Caco-2 (cell line): ENCODE results near the gene TENM4. TPM values are rescaled to one million over a fixed set of nuclear protein-coding genes. Genes with fewer than 3 reads are reported as not detected.

Experiments
- BruUV-seq: library from RNA; stranded (reverse); fragments of 400-500 nt; replicated peaks from 2 replicates; lab custom pipeline; 2021; lab: Mats Ljungman, UMichigan
- CTCF ChIA-PET: fragments of 300-600 bp; sonication (Branson Sonifier 250); formaldehyde crosslinking; loops from one replicate; lab custom pipeline; 2022; ENCODE audit warnings: antibody characterized with exemption; lab: Charles Lee
- POLR2A ChIA-PET: fragments of 300-600 bp; sonication (Branson Sonifier 250); formaldehyde crosslinking; loops from one replicate; lab custom pipeline; 2022; ENCODE audit warnings: antibody characterized with exemption; lab: Charles Lee
- DNase-seq, 2 experiments: peaks; one replicate each; pipeline versions ENCODE4 v3.0.0 to v3.0.0-alpha.2; 2020 to 2022
- H3K27me3 ChIP-seq: replicated peaks from 2 replicates; pipeline ENCODE4 v1.6.0; 2011; ENCODE audit warnings: low read length; ENCODE audit not compliant: control insufficient read depth, insufficient read depth
- H3K36me3 ChIP-seq: 2 replicates; pipeline ENCODE4 v1.5.1; 2011; ENCODE audit warnings: low read length; ENCODE audit not compliant: control insufficient read depth, insufficient read depth
- H3K4me1 ChIP-seq: fragments of 250-450 bp; sonication (Bioruptor Pico); 2 replicates; pipeline ENCODE4 v1.5.1; 2020; ENCODE audit warnings: mild to moderate bottlenecking
- H3K4me3 ChIP-seq: 2 replicates; pipeline ENCODE4 v1.5.1; 2011; ENCODE audit warnings: low read depth, mild to moderate bottlenecking, control low read depth, low read length
- H3K9me3 ChIP-seq: fragments of 250-450 bp; sonication (Bioruptor Pico); 2 replicates; pipeline ENCODE4 v1.5.1; 2020; ENCODE audit warnings: mild to moderate bottlenecking, moderate library complexity
- H3K27ac Mint-ChIP-seq: one replicate; pipeline ENCODE4 v1.8.0; 2022; ENCODE audit warnings: mixed read lengths; ENCODE audit not compliant: unreplicated experiment
- H3K27me3 Mint-ChIP-seq: one replicate; pipeline ENCODE4 v1.8.0; 2022; ENCODE audit warnings: mixed read lengths; ENCODE audit not compliant: insufficient read depth, unreplicated experiment
- H3K36me3 Mint-ChIP-seq: one replicate; pipeline ENCODE4 v1.8.0; 2022; ENCODE audit warnings: mild to moderate bottlenecking, mixed read lengths; ENCODE audit not compliant: insufficient read depth, unreplicated experiment
- H3K4me1 Mint-ChIP-seq: one replicate; pipeline ENCODE4 v1.8.0; 2022; ENCODE audit warnings: low read depth, mixed read lengths; ENCODE audit not compliant: unreplicated experiment
- H3K4me3 Mint-ChIP-seq: one replicate; pipeline ENCODE4 v1.8.0; 2022; ENCODE audit warnings: mild to moderate bottlenecking, moderate library complexity, mixed read lengths; ENCODE audit not compliant: unreplicated experiment
- H3K9me3 Mint-ChIP-seq: one replicate; pipeline ENCODE4 v1.8.0; 2022; ENCODE audit warnings: mixed read lengths; ENCODE audit not compliant: unreplicated experiment
- CTCF ChIP-seq, 2 experiments: fragments of 200-600 bp in 1 of 2; IDR thresholded peaks; 1 replicate in 1 of 2; 2 replicates in 1 of 2; pipeline versions ENCODE4 v1.5.1 to v1.8.0; 2011 to 2022; ENCODE audit warnings: antibody characterized with exemption in 1 of 2, control low read depth in 1 of 2, inconsistent platforms in 1 of 2, low read depth in 1 of 2, low read length in 1 of 2, mild to moderate bottlenecking in 1 of 2, moderate library complexity in 1 of 2; ENCODE audit not compliant: insufficient read depth in 1 of 2, severe bottlenecking in 1 of 2, unreplicated experiment in 1 of 2
- intact Hi-C: fragments of 100-400 bp; cut with micrococcal nuclease; formaldehyde crosslinking; loops from one replicate; pipeline ENCODE4 v1.10.0; 2022; ENCODE audit not compliant: unreplicated experiment
- total RNA-seq: library from RNA; stranded (reverse); gene quantifications from 2 replicates; pipeline ENCODE4 v1.2.3, GENCODE V29; 2022

Gene TENM4
- total RNA-seq, 1 experiment from 2014 or later: 1.1 TPM

GRCh38 chr11:79259800-79260199 lies 181.0 kb downstream of the TENM4 start:
- DNase-seq: peak in 1 of 2 experiments; percentile 31
- H3K36me3 ChIP-seq: no peaks in the 10 kb centered on the region

GRCh38 chr11:79258576-79258975 lies 182.3 kb downstream of the TENM4 start:
- ChIA-PET POLR2A (no interaction called here), CTCF (interaction anchor here (1.7 kb wide), 1 partner anchor 8 kb away, joined by 5 read pairs; no protein-coding TSS in a partner anchor)
- H3K27me3 ChIP-seq: no peaks in the 10 kb centered on the region
- no peaks in the 10 kb centered on the region for H3K9me3 ChIP-seq
- DNase-seq: no peak
- no TSS peak for BruUV-seq
- no peaks in the 10 kb centered on the region for H3K36me3 ChIP-seq
- H3K4me1 ChIP-seq: no peaks in the 10 kb centered on the region
- Mint-ChIP-seq H3K9me3 (peaks cover 10% of the 10 kb centered on the region), H3K4me1 (no peaks in the 10 kb centered on the region), H3K4me3 (no peak overlapping the region), H3K27ac (no peak overlapping the region), H3K27me3 (peaks cover 14% of the 10 kb centered on the region), H3K36me3 (no peaks in the 10 kb centered on the region)
- intact Hi-C loops: loop anchor here (10.0 kb wide), 1 partner anchor 614 kb away; no protein-coding TSS in a partner anchor
- no peak overlapping the region for H3K4me3 ChIP-seq
- TF ChIP-seq CTCF (IDR thresholded peaks at IDR 0.05; ENCODE audit: insufficient read depth in 1 of 2, low read depth in 1 of 2, low read length in 1 of 2, severe bottlenecking in 1 of 2, unreplicated experiment in 1 of 2): no peak

More at GRCh38 chr11:79259800-79260199, 181.0 kb downstream of the TENM4 start:
- no peak overlapping the region for H3K4me3 Mint-ChIP-seq
- BruUV-seq: no TSS peak
- H3K27me3 ChIP-seq: no peaks in the 10 kb centered on the region
- ChIA-PET CTCF (interaction anchor here (0.6 to 1.7 kb wide), 8 partner anchors 9 to 614 kb away, joined by 3 to 14 read pairs (median 5); no protein-coding TSS in a partner anchor), POLR2A (no interaction called here)
- no peak overlapping the region for H3K27ac Mint-ChIP-seq
- no peaks in the 10 kb centered on the region for H3K9me3 ChIP-seq
- H3K4me3 ChIP-seq: no peak overlapping the region
- no peaks in the 10 kb centered on the region for H3K4me1 Mint-ChIP-seq
- H3K4me1 ChIP-seq: no peaks in the 10 kb centered on the region
- intact Hi-C loops: loop anchor here (5.0 to 10.0 kb wide), 2 partner anchors 197 to 615 kb away; no protein-coding TSS in a partner anchor
- peaks cover 12% of the 10 kb centered on the region for H3K27me3 Mint-ChIP-seq
- H3K9me3 Mint-ChIP-seq: peaks cover 10% of the 10 kb centered on the region
- no peaks in the 10 kb centered on the region for H3K36me3 Mint-ChIP-seq
- peak in 1 of 2 experiments; percentile 61 for TF ChIP-seq CTCF (IDR thresholded peaks at IDR 0.05; ENCODE audit: insufficient read depth in 1 of 2, low read depth in 1 of 2, low read length in 1 of 2, severe bottlenecking in 1 of 2, unreplicated experiment in 1 of 2)

- Histone ChIP-seq H3K9me3 (no peaks in the 10 kb centered on the region), H3K4me1 (no peaks in the 10 kb centered on the region), H3K36me3 (no peaks in the 10 kb centered on the region), H3K27me3 (no peaks in the 10 kb centered on the region), H3K4me3 (no peak overlapping the region)
- Mint-ChIP-seq H3K27me3 (peaks cover 20% of the 10 kb centered on the region), H3K27ac (no peak overlapping the region), H3K4me3 (no peak overlapping the region), H3K9me3 (peaks cover 10% of the 10 kb centered on the region), H3K36me3 (no peaks in the 10 kb centered on the region), H3K4me1 (no peaks in the 10 kb centered on the region)
- ChIA-PET CTCF (no interaction called here), POLR2A (no interaction called here)
- no TSS peak for BruUV-seq
- TF ChIP-seq CTCF (IDR thresholded peaks at IDR 0.05; ENCODE audit: insufficient read depth in 1 of 2, low read depth in 1 of 2, low read length in 1 of 2, severe bottlenecking in 1 of 2, unreplicated experiment in 1 of 2): no peak
- intact Hi-C loops: loop anchor here (10.0 kb wide), 1 partner anchor 611 kb away; no protein-coding TSS in a partner anchor
- no peak for DNase-seq
These were observed 184.9 kb downstream of the TENM4 start for GRCh38 chr11:79255965-79256364.
